ENCODE data around the gene RASEF.

DNA sequence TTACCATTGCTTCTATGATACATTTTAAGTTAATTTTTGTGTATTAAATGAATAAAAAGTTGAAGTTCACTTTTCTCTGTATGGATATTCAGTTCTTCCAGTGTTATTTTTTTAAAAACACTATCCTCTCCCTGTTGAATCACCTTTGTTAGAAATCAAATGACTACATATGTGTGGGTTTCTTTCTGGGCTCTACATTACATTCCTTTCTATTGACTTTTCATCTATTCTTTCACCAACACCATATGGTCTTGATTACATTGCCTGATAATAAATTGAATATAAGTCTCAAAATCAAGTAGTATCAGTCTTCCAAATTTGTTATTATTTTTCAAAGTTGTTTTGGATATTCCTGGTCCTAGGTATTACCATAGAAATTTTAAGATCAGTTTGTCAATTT, 7.3 kb upstream of the RASEF start:
- TF ChIP-seq, protein P1, sequence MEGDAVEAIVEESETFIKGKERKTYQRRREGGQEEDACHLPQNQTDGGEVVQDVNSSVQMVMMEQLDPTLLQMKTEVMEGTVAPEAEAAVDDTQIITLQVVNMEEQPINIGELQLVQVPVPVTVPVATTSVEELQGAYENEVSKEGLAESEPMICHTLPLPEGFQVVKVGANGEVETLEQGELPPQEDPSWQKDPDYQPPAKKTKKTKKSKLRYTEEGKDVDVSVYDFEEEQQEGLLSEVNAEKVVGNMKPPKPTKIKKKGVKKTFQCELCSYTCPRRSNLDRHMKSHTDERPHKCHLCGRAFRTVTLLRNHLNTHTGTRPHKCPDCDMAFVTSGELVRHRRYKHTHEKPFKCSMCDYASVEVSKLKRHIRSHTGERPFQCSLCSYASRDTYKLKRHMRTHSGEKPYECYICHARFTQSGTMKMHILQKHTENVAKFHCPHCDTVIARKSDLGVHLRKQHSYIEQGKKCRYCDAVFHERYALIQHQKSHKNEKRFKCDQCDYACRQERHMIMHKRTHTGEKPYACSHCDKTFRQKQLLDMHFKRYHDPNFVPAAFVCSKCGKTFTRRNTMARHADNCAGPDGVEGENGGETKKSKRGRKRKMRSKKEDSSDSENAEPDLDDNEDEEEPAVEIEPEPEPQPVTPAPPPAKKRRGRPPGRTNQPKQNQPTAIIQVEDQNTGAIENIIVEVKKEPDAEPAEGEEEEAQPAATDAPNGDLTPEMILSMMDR (IDR thresholded peaks at IDR 0.05; ENCODE audit: insufficient read depth, low read length, poor library complexity, severe bottlenecking) = no peak
- TF ChIP-seq EZH2phosphoT487 (conservative IDR thresholded peaks at IDR 0.05; ENCODE audit: low read length) = no peak

All from SU-DHL-6 (cell line).